GM12878 (cell line): ENCODE data around the gene MRTFA.

Experiments
- BRCA1 ChIP-seq: IDR thresholded peaks from 2 replicates; pipeline ENCODE4 v1.6.1; 2011; ENCODE audit warnings: low read depth, low read length, improper control_type of control experiment
- CTCF ChIP-seq, 3 experiments: IDR thresholded peaks in 2 of 3; conservative IDR thresholded peaks in 1 of 3; 2 replicates each; pipeline ENCODE4 v1.5.1; 2011; ENCODE audit warnings: low read depth in 3 of 3, low read length in 3 of 3, mild to moderate bottlenecking in 3 of 3, control low read depth in 2 of 3, moderate library complexity in 2 of 3, inconsistent platforms in 1 of 3, mixed read lengths in 1 of 3; ENCODE audit not compliant: control insufficient read depth in 2 of 3, insufficient read depth in 1 of 3; ENCODE audit errors: extremely low read depth in 1 of 3
- EGR1 ChIP-seq, 2 experiments: IDR thresholded peaks; 1 replicate in 1 of 2; 2 replicates in 1 of 2; pipeline ENCODE4 v1.6.1; 2011 to 2012; ENCODE audit warnings: low read depth in 2 of 2, low read length in 2 of 2, borderline replicate concordance in 1 of 2, mild to moderate bottlenecking in 1 of 2, moderate library complexity in 1 of 2
- MXI1 ChIP-seq: fragments of 150-350 bp; IDR thresholded peaks from 2 replicates; pipeline ENCODE4 v1.6.1; 2011; ENCODE audit warnings: low read depth, mild to moderate bottlenecking, inconsistent platforms, low read length, improper control_type of control experiment
- SP1 ChIP-seq: IDR thresholded peaks from one replicate; pipeline ENCODE4 v1.6.1; 2011; ENCODE audit warnings: low read depth, low read length
- TF ChIP-seq, protein P1 (sequence below): fragments of 150-350 bp; IDR thresholded peaks from 2 replicates; pipeline ENCODE4 v1.6.1; 2016; ENCODE audit warnings: low read depth, low read length

GRCh38 chr22:40593460-40594273 lies 42.9 kb downstream of the MRTFA start:
- TF ChIP-seq MXI1 (no peak), EGR1 (IDR thresholded peaks at IDR 0.05; ENCODE audit: borderline replicate concordance in 1 of 2, low read depth in 2 of 2, low read length in 2 of 2) (no peak), CTCF (IDR thresholded peaks at IDR 0.05 in 2 of 3, conservative IDR thresholded peaks at IDR 0.05 in 1 of 3; ENCODE audit: control insufficient read depth in 2 of 3, extremely low read depth in 1 of 3, insufficient read depth in 1 of 3, low read depth in 3 of 3, low read length in 3 of 3) (peak in 1 of 3 experiments; percentile 0; a peak in 1 of 6 replicates), SP1 (no peak), BRCA1 (no peak)
- TF ChIP-seq, protein P1, sequence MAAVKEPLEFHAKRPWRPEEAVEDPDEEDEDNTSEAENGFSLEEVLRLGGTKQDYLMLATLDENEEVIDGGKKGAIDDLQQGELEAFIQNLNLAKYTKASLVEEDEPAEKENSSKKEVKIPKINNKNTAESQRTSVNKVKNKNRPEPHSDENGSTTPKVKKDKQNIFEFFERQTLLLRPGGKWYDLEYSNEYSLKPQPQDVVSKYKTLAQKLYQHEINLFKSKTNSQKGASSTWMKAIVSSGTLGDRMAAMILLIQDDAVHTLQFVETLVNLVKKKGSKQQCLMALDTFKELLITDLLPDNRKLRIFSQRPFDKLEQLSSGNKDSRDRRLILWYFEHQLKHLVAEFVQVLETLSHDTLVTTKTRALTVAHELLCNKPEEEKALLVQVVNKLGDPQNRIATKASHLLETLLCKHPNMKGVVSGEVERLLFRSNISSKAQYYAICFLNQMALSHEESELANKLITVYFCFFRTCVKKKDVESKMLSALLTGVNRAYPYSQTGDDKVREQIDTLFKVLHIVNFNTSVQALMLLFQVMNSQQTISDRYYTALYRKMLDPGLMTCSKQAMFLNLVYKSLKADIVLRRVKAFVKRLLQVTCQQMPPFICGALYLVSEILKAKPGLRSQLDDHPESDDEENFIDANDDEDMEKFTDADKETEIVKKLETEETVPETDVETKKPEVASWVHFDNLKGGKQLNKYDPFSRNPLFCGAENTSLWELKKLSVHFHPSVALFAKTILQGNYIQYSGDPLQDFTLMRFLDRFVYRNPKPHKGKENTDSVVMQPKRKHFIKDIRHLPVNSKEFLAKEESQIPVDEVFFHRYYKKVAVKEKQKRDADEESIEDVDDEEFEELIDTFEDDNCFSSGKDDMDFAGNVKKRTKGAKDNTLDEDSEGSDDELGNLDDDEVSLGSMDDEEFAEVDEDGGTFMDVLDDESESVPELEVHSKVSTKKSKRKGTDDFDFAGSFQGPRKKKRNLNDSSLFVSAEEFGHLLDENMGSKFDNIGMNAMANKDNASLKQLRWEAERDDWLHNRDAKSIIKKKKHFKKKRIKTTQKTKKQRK: no peak
